NCI-H2171 treated with DMSO at 0.1 percent for 48 hours (cell line): ENCODE results near the gene MYRIP.
"Not testable (repeated sequence)": the region's sequence is repeated elsewhere in the genome, so short reads cannot be mapped to it uniquely, and the experiment has no call there.

ENCODE experiments used
- DNase-seq: peaks from one replicate; lab custom pipeline; 2025; lab: John Stamatoyannopoulos, UW

Gene MYRIP

GRCh38 chr3:40130721-40131120 lies 321.3 kb downstream of the MYRIP start:
- DNase-seq = no peak

- DNase-seq = not testable (repeated sequence)
Measured at GRCh38 chr3:40133886-40134575, 324.6 kb downstream of the MYRIP start.

GRCh38 chr3:40137591-40138295 lies 328.3 kb downstream of the MYRIP start:
- DNase-seq = peak; percentile 44

- no peak for DNase-seq
Measured at GRCh38 chr3:40143283-40144090, 334.1 kb downstream of the MYRIP start.

- no peak for DNase-seq
Measured at GRCh38 chr3:40148827-40149226, 339.4 kb downstream of the MYRIP start.

GRCh38 chr3:40152482-40153133 lies 343.2 kb downstream of the MYRIP start:
- DNase-seq = peak; percentile 81

DNA sequence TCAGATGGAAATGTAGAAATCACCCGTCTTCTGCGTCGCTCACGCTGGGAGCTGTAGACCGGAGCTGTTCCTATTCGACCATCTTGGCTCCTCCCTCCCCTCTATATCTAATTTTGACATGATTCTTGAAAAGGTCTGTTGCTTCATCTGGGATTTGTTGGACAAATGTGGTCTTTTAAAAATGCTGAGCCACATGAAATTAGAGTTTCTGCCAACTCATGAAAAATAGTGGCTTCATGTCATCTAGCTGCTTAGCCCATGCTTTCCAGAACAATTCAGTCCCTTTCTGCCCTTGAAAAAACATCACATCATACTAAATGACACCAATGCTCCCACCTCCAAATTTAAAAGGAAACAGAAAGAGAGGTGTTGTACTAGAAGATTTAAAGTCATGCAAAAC lies 351.5 kb downstream of the MYRIP start:
- DNase-seq = no peak

- DNase-seq = no peak
Measured at GRCh38 chr3:40162616-40163015, 353.2 kb downstream of the MYRIP start.

DNA sequence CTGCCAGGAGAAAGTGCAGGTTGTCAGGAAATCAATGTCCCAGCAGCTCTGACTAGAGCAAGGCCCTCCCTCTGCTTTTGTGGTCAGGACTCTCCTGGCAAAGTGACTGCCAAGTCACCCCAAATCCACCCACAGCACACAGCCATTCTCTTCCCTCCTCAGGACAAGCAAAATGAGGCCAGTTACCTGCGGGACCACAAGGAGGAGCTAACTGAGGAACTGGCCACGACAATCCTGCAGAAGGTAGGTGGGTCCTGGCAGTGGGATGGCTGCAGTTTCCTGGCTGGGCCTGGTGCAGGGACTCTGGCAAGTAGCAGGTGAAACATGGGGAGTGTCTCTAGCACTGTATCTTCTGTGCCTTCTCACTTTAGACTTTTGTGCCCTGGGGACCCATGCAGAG lies 357.6 kb downstream of the MYRIP start:
- no peak for DNase-seq

GRCh38 chr3:40167958-40168357 lies 358.5 kb downstream of the MYRIP start:
- peak; percentile 2 for DNase-seq

GRCh38 chr3:40169983-40170382 lies 360.6 kb downstream of the MYRIP start:
- DNase-seq = no peak

DNA sequence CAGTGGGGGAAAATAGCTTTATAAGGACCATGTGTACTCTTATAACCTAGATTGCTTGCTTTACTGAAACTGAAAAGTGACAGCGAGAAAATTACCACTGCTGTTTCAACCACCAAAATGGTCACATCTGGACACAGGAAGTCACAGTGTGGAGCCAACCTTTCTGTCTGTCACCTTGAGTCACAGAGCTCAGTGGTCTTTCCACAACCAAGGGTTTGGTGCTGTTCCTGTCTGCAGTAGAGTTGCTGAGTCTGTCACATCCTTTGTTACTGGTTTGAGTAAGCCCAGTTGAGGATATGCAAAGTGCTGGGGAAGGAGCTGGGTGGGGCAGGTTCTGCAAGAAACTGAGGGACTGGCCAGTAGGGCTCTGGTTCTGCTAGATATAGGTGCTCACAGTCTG lies 361.0 kb downstream of the MYRIP start:
- no peak for DNase-seq

DNA sequence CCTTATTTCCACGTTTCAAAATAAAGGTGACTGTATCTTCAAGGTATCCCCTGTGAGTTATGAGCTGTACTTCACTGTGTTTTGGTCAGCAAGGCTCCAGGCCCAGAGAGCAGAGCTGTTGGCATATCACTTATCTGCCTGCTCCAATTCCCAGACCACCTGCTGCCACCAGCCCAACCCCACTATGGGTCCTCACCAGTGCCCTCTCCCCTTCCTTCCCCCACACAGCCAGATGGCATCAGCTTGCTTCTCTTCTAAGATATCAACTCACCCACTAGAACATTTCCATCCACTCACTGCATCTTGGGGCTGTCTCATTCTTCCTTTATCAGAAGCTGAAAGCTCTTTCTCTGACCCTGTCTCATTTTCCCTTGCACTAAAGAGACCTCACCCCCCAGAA lies 363.2 kb downstream of the MYRIP start:
- peak; percentile 56 for DNase-seq

DNA sequence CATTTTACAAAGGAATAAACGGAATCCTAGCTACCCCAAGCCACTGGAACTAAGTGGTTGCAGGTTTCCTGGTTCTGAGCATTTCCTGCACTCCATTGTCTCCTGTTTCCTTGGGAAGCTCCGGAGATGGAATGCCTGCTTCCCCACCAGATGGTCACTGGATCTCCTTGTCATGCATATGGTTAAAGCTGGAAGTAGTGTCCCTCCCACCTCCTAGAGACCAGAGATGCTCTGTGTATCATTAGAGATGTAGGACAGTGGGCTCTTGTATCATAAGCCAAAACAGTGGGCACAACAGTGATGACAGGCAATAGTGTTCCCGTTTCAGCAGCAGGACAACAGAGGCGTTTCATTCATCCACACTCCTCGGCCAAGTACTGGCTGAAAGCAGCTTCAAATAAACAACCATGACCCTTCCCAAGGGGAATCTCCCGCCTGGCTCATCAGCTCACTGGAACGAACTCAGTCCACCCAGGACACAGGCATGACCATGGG lies 363.9 kb downstream of the MYRIP start:
- no peak for DNase-seq

DNA sequence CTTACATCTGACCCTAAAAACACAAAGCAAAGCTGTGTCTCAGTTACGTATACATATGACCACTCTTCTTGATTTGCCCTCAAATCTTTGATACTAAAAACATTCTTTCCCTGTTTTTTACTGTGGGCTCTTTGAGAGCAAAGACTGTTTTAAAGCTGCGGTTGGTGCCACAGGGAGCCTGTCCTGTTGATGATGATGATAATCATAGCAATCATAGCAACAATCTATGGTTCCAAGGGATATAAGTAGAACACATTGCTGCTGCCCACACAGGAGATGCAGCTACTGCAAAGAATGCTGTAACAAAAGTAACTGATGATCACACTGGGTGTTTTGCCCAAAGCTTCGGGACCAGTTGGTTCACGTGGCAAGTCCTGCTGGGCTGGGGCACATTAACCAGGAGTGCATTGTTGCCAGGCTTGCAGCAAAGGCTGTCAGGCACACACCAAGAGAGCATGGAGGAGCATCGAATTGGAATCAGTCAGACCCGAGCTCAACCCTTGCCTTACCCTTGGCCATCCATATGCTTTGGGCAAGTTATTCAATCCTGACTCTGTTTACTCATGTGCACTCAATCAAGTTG lies 368.7 kb downstream of the MYRIP start:
- DNase-seq = no peak

- peak; percentile 37 for DNase-seq
Measured at GRCh38 chr3:40179016-40179415, 369.6 kb downstream of the MYRIP start.

- DNase-seq = no peak
Measured at GRCh38 chr3:40181182-40181581, 371.8 kb downstream of the MYRIP start.

- no peak for DNase-seq
Measured at GRCh38 chr3:40185029-40185695, 375.8 kb downstream of the MYRIP start.

GRCh38 chr3:40186508-40186907 lies 377.1 kb downstream of the MYRIP start:
- DNase-seq = no peak

GRCh38 chr3:40187945-40188344 lies 378.5 kb downstream of the MYRIP start:
- DNase-seq = no peak

- no peak for DNase-seq
Measured at GRCh38 chr3:40189118-40189517, 379.7 kb downstream of the MYRIP start.
